ENCODE results near the gene TMEM11. TPM values are rescaled to one million over a fixed set of nuclear protein-coding genes. Genes with fewer than 3 reads are reported as not detected.

Gene TMEM11
- total RNA-seq, 6 donors from 2014 or later, result 13.0 to 38.9 (median 21.6) TPM

GRCh38 chr17:21189361-21189760 lies 24.6 kb downstream of the TMEM11 start:
- WGBS, 2 donors, result 100% methylated on average over 4 of the region's 4 CpGs; no CpG with 5 or more reads in 1 of the 2 donors
- H3K4me1 ChIP-seq, result peaks cover 7 to 17% (median 8%) of the 10 kb centered on the region in 4 donors
- no peak overlapping the region for H3K27ac ChIP-seq
- no peak overlapping the region for H3K4me3 ChIP-seq
- ATAC-seq (ENCODE audit: low FRiP score in 2 of 2), result no peak
- H3K27me3 ChIP-seq, result no peaks in the 10 kb centered on the region
- H3K36me3 ChIP-seq, result peaks cover 0 to 42% (median 16%) of the 10 kb centered on the region in 4 donors
- DNase-seq, result no peak
- TF ChIP-seq CTCF (IDR thresholded peaks at IDR 0.05), result no peak
- TF ChIP-seq POLR2AphosphoS5 (IDR thresholded peaks at IDR 0.05), result no peak
- TF ChIP-seq POLR2A (IDR thresholded peaks at IDR 0.05), result no peak
- TF ChIP-seq EP300 (IDR thresholded peaks at IDR 0.05), result no peak
- H3K9me3 ChIP-seq, result no peaks in the 10 kb centered on the region

- no peak for TF ChIP-seq POLR2AphosphoS5 (IDR thresholded peaks at IDR 0.05)
- TF ChIP-seq CTCF (IDR thresholded peaks at IDR 0.05), result no peak
- Histone ChIP-seq H3K27ac (peak overlapping the region in 3 of 4 donors; percentile 46 to 73 (median 54)), H3K4me3 (no peak overlapping the region), H3K27me3 (no peaks in the 10 kb centered on the region), H3K36me3 (peaks cover 5 to 46% (median 24%) of the 10 kb centered on the region in 4 donors), H3K9me3 (no peaks in the 10 kb centered on the region), H3K4me1 (peaks cover under 1 to 17% (median 5%) of the 10 kb centered on the region in 4 donors)
- WGBS, 2 donors, result 72 to 77% methylated on average over 6 of the region's 6 CpGs
- DNase-seq (peak in 1 of 2 donors; percentile 40), ATAC-seq (ENCODE audit: low FRiP score in 2 of 2) (peak in 1 of 2 donors; percentile 17)
Observed at GRCh38 chr17:21186399-21187187, 27.4 kb downstream of the TMEM11 start.

GRCh38 chr17:21185061-21185460 lies 28.9 kb downstream of the TMEM11 start:
- Histone ChIP-seq H3K4me1 (peaks cover 0 to 10% (median 3%) of the 10 kb centered on the region in 4 donors), H3K27me3 (no peaks in the 10 kb centered on the region), H3K4me3 (no peak overlapping the region), H3K9me3 (no peaks in the 10 kb centered on the region), H3K27ac (no peak overlapping the region), H3K36me3 (peaks cover 5 to 36% (median 24%) of the 10 kb centered on the region in 4 donors)
- no peak for ATAC-seq (ENCODE audit: low FRiP score in 2 of 2)
- 89 to 92% methylated on average over 1 of the region's 1 CpG for WGBS, 2 donors
- DNase-seq, result no peak
- no peak for TF ChIP-seq POLR2AphosphoS5 (IDR thresholded peaks at IDR 0.05)
- TF ChIP-seq EP300 (IDR thresholded peaks at IDR 0.05), result no peak
- no peak for TF ChIP-seq CTCF (IDR thresholded peaks at IDR 0.05)
- no peak for TF ChIP-seq POLR2A (IDR thresholded peaks at IDR 0.05)

GRCh38 chr17:21184570-21184969 lies 29.4 kb downstream of the TMEM11 start:
- H3K27ac ChIP-seq, result no peak overlapping the region
- H3K9me3 ChIP-seq, result no peaks in the 10 kb centered on the region
- H3K27me3 ChIP-seq, result no peaks in the 10 kb centered on the region
- H3K4me1 ChIP-seq, result peaks cover 0 to 10% (median 3%) of the 10 kb centered on the region in 4 donors
- no peak for DNase-seq
- no peak for ATAC-seq (ENCODE audit: low FRiP score in 2 of 2)
- TF ChIP-seq EP300 (IDR thresholded peaks at IDR 0.05) (no peak), POLR2AphosphoS5 (IDR thresholded peaks at IDR 0.05) (no peak), POLR2A (IDR thresholded peaks at IDR 0.05) (no peak), CTCF (IDR thresholded peaks at IDR 0.05) (no peak)
- H3K36me3 ChIP-seq, result peaks cover 5 to 34% (median 21%) of the 10 kb centered on the region in 4 donors
- H3K4me3 ChIP-seq, result no peak overlapping the region
- 89 to 97% methylated on average over 3 of the region's 3 CpGs for WGBS, 2 donors
